CD4-positive, alpha-beta memory T cell (primary cell): ENCODE results near the gene MICALL2. TPM values are rescaled to one million over a fixed set of nuclear protein-coding genes. Genes with fewer than 3 reads are reported as not detected.

Source experiments
- CTCF ChIA-PET: fragments of 350-600 bp; sonication (Branson Sonifier 250); formaldehyde crosslinking; loops from one replicate; lab custom pipeline; 2021; ENCODE audit warnings: inconsistent platforms; ENCODE audit not compliant: partially characterized antibody; lab: Charles Lee
- POLR2A ChIA-PET: fragments of 350-600 bp; sonication (Branson Sonifier 250); formaldehyde crosslinking; loops from one replicate; lab custom pipeline; 2021; ENCODE audit not compliant: partially characterized antibody; lab: Charles Lee
- DNase-seq, 5 donors: peaks; one replicate each; pipeline versions ENCODE4 v3.0.0 to v3.0.0-alpha.2; 2020 to 2022; ENCODE audit warnings: mixed read lengths in 1 of 5
- H3K27ac ChIP-seq: one replicate; pipeline ENCODE4 v1.7.0; 2013; ENCODE audit warnings: low read depth, low read length
- H3K27me3 ChIP-seq: 2 replicates; pipeline ENCODE4 v1.7.0; 2013; ENCODE audit warnings: mild to moderate bottlenecking, low read length, moderate library complexity; ENCODE audit not compliant: insufficient read depth
- H3K36me3 ChIP-seq: 2 replicates; pipeline ENCODE4 v1.7.0; 2013; ENCODE audit warnings: mild to moderate bottlenecking, low read length, moderate library complexity; ENCODE audit not compliant: insufficient read depth
- H3K4me1 ChIP-seq: 2 replicates; pipeline ENCODE4 v1.7.0; 2013; ENCODE audit warnings: mild to moderate bottlenecking, low read length, moderate library complexity; ENCODE audit not compliant: insufficient read depth
- H3K4me3 ChIP-seq, 2 donors: one replicate each; pipeline ENCODE4 v1.7.0; 2013; ENCODE audit warnings: low read length in 2 of 2, mild to moderate bottlenecking in 1 of 2
- H3K9me3 ChIP-seq, 2 donors: one replicate each; pipeline ENCODE4 v1.7.0; 2013; ENCODE audit warnings: low read length in 2 of 2, control low read depth in 1 of 2; ENCODE audit not compliant: control insufficient read depth in 1 of 2
- H3K27ac Mint-ChIP-seq, 7 donors: one replicate each; pipeline ENCODE4 v1.8.0; 2020 to 2021; ENCODE audit warnings: mixed read lengths in 7 of 7, mild to moderate bottlenecking in 6 of 7, inconsistent platforms in 3 of 7, moderate library complexity in 3 of 7
- H3K27me3 Mint-ChIP-seq, 2 donors: one replicate each; pipeline ENCODE4 v1.8.0; 2020 to 2021; ENCODE audit warnings: mixed read lengths in 2 of 2
- H3K36me3 Mint-ChIP-seq, 2 donors: one replicate each; pipeline ENCODE4 v1.8.0; 2020 to 2021; ENCODE audit warnings: mixed read lengths in 2 of 2, inconsistent platforms in 1 of 2, mild to moderate bottlenecking in 1 of 2
- H3K4me1 Mint-ChIP-seq, 4 donors: one replicate each; pipeline ENCODE4 v1.8.0; 2020 to 2021; ENCODE audit warnings: mixed read lengths in 4 of 4, mild to moderate bottlenecking in 1 of 4
- H3K4me3 Mint-ChIP-seq, 8 donors: one replicate each; pipeline ENCODE4 v1.8.0; 2020 to 2021; ENCODE audit warnings: mixed read lengths in 8 of 8, mild to moderate bottlenecking in 7 of 8, moderate library complexity in 6 of 8, inconsistent platforms in 3 of 8
- H3K9me3 Mint-ChIP-seq, 8 donors: one replicate each; pipeline ENCODE4 v1.8.0; 2020 to 2021; ENCODE audit warnings: mixed read lengths in 8 of 8, mild to moderate bottlenecking in 5 of 8, inconsistent platforms in 3 of 8, moderate library complexity in 1 of 8
- intact Hi-C: fragments of 100-400 bp; cut with micrococcal nuclease; formaldehyde crosslinking; loops from one replicate; pipeline ENCODE4 v1.15.1; 2023
- polyA plus RNA-seq, 2 donors: library from polyadenylated mRNA; unstranded; fragments of 300-500 nt; fragmentation: Illumina TruSeq; gene quantifications; one replicate each; pipeline ENCODE4 v1.2.3, GENCODE V29; 2021
- total RNA-seq, 2 experiments: library from RNA; stranded (reverse); gene quantifications; one replicate each; pipeline ENCODE4 v1.2.3, GENCODE V29; 2021

Gene MICALL2
- total and polyA plus RNA-seq, 4 experiments from 2014 or later = 0.44 to 3.3 (median 2.6) TPM; not detected in 1

DNA sequence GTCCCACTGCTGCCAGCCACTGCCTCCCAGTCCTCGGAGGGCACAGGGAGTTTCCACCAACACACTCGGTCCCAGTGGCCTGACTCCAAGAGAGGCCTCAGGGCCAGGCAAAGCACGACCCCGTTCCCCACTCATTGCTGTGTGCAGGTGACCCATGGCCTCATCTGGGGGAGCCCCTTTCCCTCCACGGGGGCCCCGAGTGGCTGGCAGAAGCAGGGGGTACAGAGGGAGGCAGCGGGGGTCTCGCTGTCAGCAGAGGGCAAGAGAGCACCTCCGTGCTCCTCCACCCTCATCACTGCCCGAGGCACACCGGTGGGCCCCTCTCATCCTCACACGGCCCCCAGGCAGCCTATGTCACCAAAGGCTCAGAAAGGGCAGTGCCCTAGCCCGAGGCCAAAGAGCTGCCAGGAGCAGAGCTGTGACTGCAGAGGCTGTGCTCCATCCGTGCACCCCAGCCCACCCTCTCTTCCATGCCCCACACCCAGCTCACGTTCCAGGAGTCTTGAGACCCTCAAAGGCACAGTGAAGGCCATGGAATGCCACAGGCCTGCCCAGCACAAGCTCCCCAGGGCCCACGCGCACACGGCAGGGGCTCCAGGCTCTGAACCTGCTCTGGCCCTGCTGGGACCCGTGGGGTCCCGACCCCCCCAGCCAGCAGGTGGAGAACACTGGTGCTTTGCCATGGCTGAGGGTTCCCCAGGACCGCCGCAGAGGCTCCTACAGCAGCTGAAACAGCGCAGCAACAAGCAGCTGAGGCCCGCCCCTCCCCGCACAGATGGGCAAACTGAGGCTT, 25.9 kb downstream of the MICALL2 start:
- Mint-ChIP-seq H3K4me1 (peaks cover 2 to 6% (median 4%) of the 10 kb centered on the region in 4 donors), H3K4me3 (no peak overlapping the region), H3K27me3 (peaks cover 0 to 3% of the 10 kb centered on the region in 2 donors), H3K36me3 (no peaks in the 10 kb centered on the region), H3K9me3 (no peaks in the 10 kb centered on the region), H3K27ac (no peak overlapping the region)
- H3K9me3 ChIP-seq = no peaks in the 10 kb centered on the region
- ChIA-PET POLR2A (interaction anchor here (1.4 kb wide), 1 partner anchor 41 kb away, joined by 3 read pairs; no protein-coding TSS in a partner anchor), CTCF (interaction anchor here (0.8 to 3.8 kb wide), 5 partner anchors 16 to 240 kb away, joined by 3 to 17 read pairs (median 4); no protein-coding TSS in a partner anchor)
- H3K4me1 ChIP-seq = peaks cover 4% of the 10 kb centered on the region
- H3K4me3 ChIP-seq = no peak overlapping the region
- no peak overlapping the region for H3K27ac ChIP-seq
- no peaks in the 10 kb centered on the region for H3K36me3 ChIP-seq
- intact Hi-C loops = no loop called here
- DNase-seq = no peak
- no peaks in the 10 kb centered on the region for H3K27me3 ChIP-seq

DNA sequence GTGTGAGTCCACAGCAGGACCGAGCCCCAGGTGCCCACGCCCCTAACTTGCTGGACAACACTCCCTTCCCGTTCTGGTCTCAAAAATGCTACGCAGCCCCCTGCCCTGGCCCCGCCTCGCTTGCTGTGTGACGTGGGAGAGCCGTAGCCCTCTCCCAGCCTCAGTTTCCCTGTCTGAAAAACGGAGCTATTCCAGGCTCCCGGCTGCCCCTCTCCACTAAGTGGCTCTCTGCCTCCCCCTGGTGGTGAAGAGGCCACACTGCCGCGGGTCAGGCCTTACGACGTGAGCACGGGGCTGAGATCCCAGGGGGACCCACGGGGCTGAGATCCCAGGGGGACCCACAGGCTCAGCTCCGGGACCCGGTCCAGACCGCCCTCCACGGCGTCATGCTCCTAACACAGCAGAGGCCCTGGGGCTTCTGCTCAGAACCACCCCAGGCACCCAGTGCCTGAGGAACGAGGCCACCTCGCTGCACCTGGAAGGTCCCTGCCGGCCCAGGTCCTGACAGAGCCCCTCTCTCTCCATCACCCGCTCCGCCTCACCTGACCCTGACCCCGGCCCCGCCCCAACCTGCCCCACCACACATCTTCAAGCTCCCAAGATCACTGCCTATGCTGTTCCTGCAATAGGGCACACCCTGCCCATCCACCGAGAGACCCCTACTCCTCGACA, 26.7 kb downstream of the MICALL2 start:
- H3K27ac Mint-ChIP-seq = no peak overlapping the region
- intact Hi-C loops = loop anchor here (1.0 kb wide), 3 partner anchors 15 to 207 kb away; no protein-coding TSS in a partner anchor
- POLR2A ChIA-PET = interaction anchor here (0.7 to 1.4 kb wide), 3 partner anchors 15 to 41 kb away, joined by 3 read pairs; no protein-coding TSS in a partner anchor

DNA sequence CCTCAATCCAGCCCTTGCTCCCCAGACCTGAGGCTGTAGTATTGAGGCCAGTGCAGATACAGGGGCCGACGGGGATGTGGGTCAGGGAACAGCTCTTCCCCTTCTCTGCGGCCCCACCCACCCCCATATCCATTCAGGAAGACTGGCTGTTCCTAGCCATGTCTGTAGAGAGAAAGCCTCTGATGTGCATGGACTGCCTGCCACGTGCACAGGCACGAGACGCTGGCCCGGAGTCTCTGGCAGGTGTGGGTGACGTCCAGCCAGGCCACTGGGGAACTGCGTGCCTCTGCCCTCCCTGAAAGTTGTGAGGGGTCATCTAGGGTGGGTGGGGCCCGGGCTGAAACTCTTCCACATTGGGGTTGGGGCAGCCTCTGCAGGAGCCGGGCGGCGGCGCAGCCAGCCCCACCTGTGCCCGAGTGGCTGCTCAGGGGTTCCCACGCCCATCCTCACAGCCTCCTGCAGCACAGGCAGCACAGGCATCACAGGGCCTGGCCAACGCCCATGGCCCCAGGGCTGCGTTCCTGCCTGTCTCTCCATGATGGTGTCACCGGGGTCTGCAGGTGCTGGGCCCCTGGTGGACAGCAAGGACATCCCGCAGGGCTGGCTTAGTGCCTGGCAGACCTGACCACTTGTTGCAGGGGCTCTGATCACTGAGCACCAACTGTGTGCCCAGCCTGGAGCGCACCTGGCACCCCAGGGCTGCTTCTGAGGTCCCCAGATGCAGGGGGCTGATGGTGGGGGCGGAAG, 27.5 kb downstream of the MICALL2 start:
- no peak overlapping the region for H3K27ac Mint-ChIP-seq
- ChIA-PET CTCF (interaction anchor here (0.6 to 3.8 kb wide), 7 partner anchors 14 to 241 kb away, joined by 3 to 17 read pairs (median 6); no protein-coding TSS in a partner anchor), POLR2A (interaction anchor here (0.7 to 1.4 kb wide), 3 partner anchors 14 to 42 kb away, joined by 3 read pairs; no protein-coding TSS in a partner anchor)
- intact Hi-C loops = loop anchor here (1.0 kb wide), 3 partner anchors 15 to 207 kb away; no protein-coding TSS in a partner anchor
- H3K36me3 Mint-ChIP-seq = no peaks in the 10 kb centered on the region
- Histone ChIP-seq H3K27ac (no peak overlapping the region), H3K36me3 (no peaks in the 10 kb centered on the region), H3K4me3 (no peak overlapping the region), H3K4me1 (peaks cover 4% of the 10 kb centered on the region), H3K9me3 (no peaks in the 10 kb centered on the region), H3K27me3 (no peaks in the 10 kb centered on the region)
- H3K4me1 Mint-ChIP-seq = peaks cover 2 to 6% (median 4%) of the 10 kb centered on the region in 4 donors
- peaks cover 0 to 3% of the 10 kb centered on the region in 2 donors for H3K27me3 Mint-ChIP-seq
- no peaks in the 10 kb centered on the region for H3K9me3 Mint-ChIP-seq
- no peak overlapping the region for H3K4me3 Mint-ChIP-seq
- DNase-seq = no peak

More for the DNA sequence above, 26.7 kb downstream of the MICALL2 start:
- Histone ChIP-seq H3K4me3 (no peak overlapping the region), H3K27me3 (no peaks in the 10 kb centered on the region), H3K4me1 (peaks cover 4% of the 10 kb centered on the region), H3K36me3 (no peaks in the 10 kb centered on the region), H3K27ac (no peak overlapping the region), H3K9me3 (no peaks in the 10 kb centered on the region)
- Mint-ChIP-seq H3K36me3 (no peaks in the 10 kb centered on the region), H3K4me3 (peak overlapping the region in 1 of 8 donors; percentile 36), H3K4me1 (peaks cover 2 to 6% (median 4%) of the 10 kb centered on the region in 4 donors), H3K9me3 (no peaks in the 10 kb centered on the region), H3K27me3 (peaks cover 0 to 3% of the 10 kb centered on the region in 2 donors)
- DNase-seq = peak; percentile 61 to 75 (median 69)
- CTCF ChIA-PET = interaction anchor here (0.6 to 3.8 kb wide), 7 partner anchors 15 to 241 kb away, joined by 3 to 17 read pairs (median 6); no protein-coding TSS in a partner anchor

DNA sequence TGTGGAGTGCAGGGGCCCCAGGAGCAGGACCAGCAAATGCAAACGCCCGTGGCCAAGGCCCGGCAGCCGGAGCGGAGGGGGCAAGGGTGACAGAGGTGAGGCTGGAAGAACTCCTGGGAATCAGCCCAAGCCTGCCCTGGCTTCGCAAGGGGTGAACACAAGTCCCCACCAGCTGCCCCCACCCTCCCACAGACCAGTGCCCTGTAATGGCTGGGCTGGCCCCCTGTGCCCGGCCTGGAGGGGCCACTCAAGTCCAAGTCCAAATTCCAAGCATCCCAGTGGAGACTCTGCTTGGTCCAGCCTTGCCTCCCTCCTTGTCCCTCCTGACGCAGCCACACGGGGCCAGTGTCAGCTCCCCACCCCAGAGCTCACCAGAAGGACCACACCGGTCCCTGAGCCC, 28.0 kb downstream of the MICALL2 start:
- H3K27ac ChIP-seq = no peak overlapping the region
- Mint-ChIP-seq H3K36me3 (no peaks in the 10 kb centered on the region), H3K4me1 (peaks cover 2 to 6% (median 4%) of the 10 kb centered on the region in 4 donors), H3K4me3 (no peak overlapping the region), H3K27ac (no peak overlapping the region), H3K9me3 (no peaks in the 10 kb centered on the region), H3K27me3 (peaks cover 0 to 3% of the 10 kb centered on the region in 2 donors)
- ChIA-PET CTCF (interaction anchor here (3.7 to 3.8 kb wide), 2 partner anchors 14 to 43 kb away, joined by 16 to 17 read pairs; no protein-coding TSS in a partner anchor), POLR2A (no interaction called here)
- H3K36me3 ChIP-seq = no peaks in the 10 kb centered on the region
- no peak overlapping the region for H3K4me3 ChIP-seq
- no peak for DNase-seq
- H3K27me3 ChIP-seq = no peaks in the 10 kb centered on the region
- H3K9me3 ChIP-seq = no peaks in the 10 kb centered on the region
- intact Hi-C loops = no loop called here
- peaks cover 4% of the 10 kb centered on the region for H3K4me1 ChIP-seq

DNA sequence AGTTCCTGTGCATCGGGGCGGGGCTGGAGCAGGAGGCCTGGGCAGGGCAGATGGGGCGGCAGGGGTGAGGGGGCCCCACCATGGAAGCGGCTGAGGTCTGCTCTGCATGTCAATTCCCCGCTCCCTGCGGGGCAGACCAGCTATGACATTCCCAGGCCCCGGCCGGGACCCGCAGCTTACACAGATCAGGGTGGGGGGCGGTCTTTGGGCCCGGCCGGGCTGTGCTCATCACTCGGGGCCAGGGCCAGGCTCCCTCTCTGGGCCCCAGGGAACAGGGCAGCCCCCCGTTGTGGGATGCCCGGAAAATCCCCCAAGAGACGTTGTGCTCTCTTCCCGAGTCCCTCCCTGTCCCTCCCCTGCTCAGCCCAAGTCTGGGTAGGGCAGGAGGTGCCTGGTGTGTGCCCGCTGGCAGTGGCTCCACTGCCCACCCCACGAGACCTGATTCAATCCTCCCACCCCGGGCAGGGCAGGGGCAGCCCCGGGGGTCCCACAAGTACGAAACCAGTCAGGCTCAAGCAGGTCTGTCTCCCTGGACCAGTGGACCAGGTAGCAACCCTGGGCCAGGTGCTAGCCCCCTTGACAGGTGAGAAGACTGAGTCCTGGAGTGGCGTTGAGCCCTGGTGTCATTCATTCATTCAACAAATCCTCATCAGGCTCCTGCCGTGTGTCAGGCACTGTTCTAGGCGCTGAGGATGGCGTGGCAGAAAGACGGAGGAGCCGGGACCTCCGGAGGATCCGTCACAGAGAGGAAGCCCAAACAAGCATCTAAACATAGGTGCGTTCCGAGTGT, 29.0 kb downstream of the MICALL2 start:
- no peak overlapping the region for H3K4me3 ChIP-seq
- H3K9me3 ChIP-seq = no peaks in the 10 kb centered on the region
- H3K4me3 Mint-ChIP-seq = no peak overlapping the region
- intact Hi-C loops = no loop called here
- CTCF ChIA-PET = interaction anchor here (1.8 to 3.8 kb wide), 2 partner anchors 13 to 45 kb away, joined by 7 to 16 read pairs; no protein-coding TSS in a partner anchor
- peaks cover 2 to 6% (median 4%) of the 10 kb centered on the region in 4 donors for H3K4me1 Mint-ChIP-seq
- peaks cover 0 to 3% of the 10 kb centered on the region in 2 donors for H3K27me3 Mint-ChIP-seq
- no peak overlapping the region for H3K27ac ChIP-seq
- peak overlapping the region in 1 of 7 donors; percentile 24 for H3K27ac Mint-ChIP-seq
- H3K27me3 ChIP-seq = no peaks in the 10 kb centered on the region
- POLR2A ChIA-PET = no interaction called here
- DNase-seq = no peak
- no peaks in the 10 kb centered on the region for H3K9me3 Mint-ChIP-seq
- H3K36me3 Mint-ChIP-seq = no peaks in the 10 kb centered on the region
- H3K36me3 ChIP-seq = no peaks in the 10 kb centered on the region
- H3K4me1 ChIP-seq = peaks cover 4% of the 10 kb centered on the region

DNA sequence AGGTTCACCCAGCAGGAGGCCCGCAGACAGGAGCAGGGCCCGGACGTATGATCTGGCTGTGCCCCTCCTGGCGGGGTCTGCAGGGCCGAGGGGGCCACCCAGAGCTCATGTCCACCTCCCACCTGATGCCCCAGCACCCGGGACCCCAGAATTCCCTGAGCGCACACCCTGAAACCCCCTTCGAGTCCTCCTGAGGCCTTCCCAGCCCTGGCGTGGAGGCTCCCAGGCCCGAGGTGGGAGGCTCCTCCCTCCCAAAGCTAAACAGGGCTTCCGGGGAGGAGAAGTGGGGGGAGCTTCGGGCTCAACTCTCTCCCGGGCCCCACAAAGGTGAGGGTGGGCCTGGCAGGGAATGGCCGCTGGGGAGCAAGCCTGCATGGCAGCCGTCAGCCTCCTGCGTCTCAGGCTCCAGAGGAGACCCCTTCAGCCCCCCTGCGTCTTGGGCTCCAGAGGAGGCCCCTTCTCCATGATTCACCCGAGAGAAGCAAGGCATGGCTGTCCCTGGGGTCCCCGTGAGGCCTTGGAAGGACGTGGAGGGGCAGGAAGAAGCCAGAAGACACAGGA, 30.2 kb downstream of the MICALL2 start:
- H3K9me3 Mint-ChIP-seq = no peaks in the 10 kb centered on the region
- Histone ChIP-seq H3K36me3 (no peaks in the 10 kb centered on the region), H3K4me1 (peaks cover 4% of the 10 kb centered on the region), H3K4me3 (no peak overlapping the region), H3K9me3 (no peaks in the 10 kb centered on the region), H3K27me3 (no peaks in the 10 kb centered on the region), H3K27ac (no peak overlapping the region)
- ChIA-PET CTCF (interaction anchor here (1.1 to 1.8 kb wide), 2 partner anchors 11 to 46 kb away, joined by 4 to 7 read pairs; no protein-coding TSS in a partner anchor), POLR2A (no interaction called here)
- no peak overlapping the region for H3K27ac Mint-ChIP-seq
- no peak overlapping the region for H3K4me3 Mint-ChIP-seq
- intact Hi-C loops = no loop called here
- no peak for DNase-seq
- H3K27me3 Mint-ChIP-seq = peaks cover 0 to 5% of the 10 kb centered on the region in 2 donors
- peaks cover 2 to 6% (median 4%) of the 10 kb centered on the region in 4 donors for H3K4me1 Mint-ChIP-seq
- no peaks in the 10 kb centered on the region for H3K36me3 Mint-ChIP-seq
